Natural killer cell (primary cell): ENCODE data around the gene LRRN1. TPM values are rescaled to one million over a fixed set of nuclear protein-coding genes. Genes with fewer than 3 reads are reported as not detected.

Experiments
- ATAC-seq, 3 donors: fragments of 150-1000 bp in 2 of 3; fragments of 200-7000 bp in 1 of 3; cut with Tn5 transposase; 1 replicate in 1 of 3; 2 replicates in 2 of 3; pipeline ENCODE4 v1.10.0; 2021; ENCODE audit warnings: mild to moderate bottlenecking in 2 of 3, moderate library complexity in 2 of 3
- DNase-seq, 2 donors: peaks; one replicate each; pipeline versions ENCODE4 v3.0.0 to v3.0.0-alpha.2; 2013 to 2021; ENCODE audit warnings: mixed read lengths in 1 of 2
- H3K27ac ChIP-seq: one replicate; pipeline ENCODE4 v1.5.1; 2013; ENCODE audit warnings: mild to moderate bottlenecking, low read length
- H3K27me3 ChIP-seq: one replicate; pipeline ENCODE4 v1.6.1; 2013; ENCODE audit warnings: low read length; ENCODE audit not compliant: control insufficient read depth, insufficient read depth
- H3K36me3 ChIP-seq: one replicate; pipeline ENCODE4 v1.6.1; 2013; ENCODE audit warnings: low read length; ENCODE audit not compliant: control insufficient read depth, insufficient read depth
- H3K4me1 ChIP-seq: one replicate; pipeline ENCODE4 v1.6.1; 2013; ENCODE audit warnings: low read length; ENCODE audit not compliant: control insufficient read depth, insufficient read depth
- H3K4me3 ChIP-seq: one replicate; pipeline ENCODE4 v1.5.1; 2013; ENCODE audit warnings: low read length
- H3K9me3 ChIP-seq: one replicate; pipeline ENCODE4 v1.6.1; 2013; ENCODE audit warnings: low read length; ENCODE audit not compliant: control insufficient read depth, insufficient read depth
- H3K27ac Mint-ChIP-seq, 2 donors: one replicate each; pipeline ENCODE4 v1.8.0; 2022; ENCODE audit warnings: mild to moderate bottlenecking in 2 of 2, mixed read lengths in 2 of 2, moderate library complexity in 1 of 2
- H3K27me3 Mint-ChIP-seq, 2 donors: one replicate each; pipeline ENCODE4 v1.8.0; 2022; ENCODE audit warnings: low read depth in 2 of 2, mixed read lengths in 2 of 2
- H3K36me3 Mint-ChIP-seq: one replicate; pipeline ENCODE4 v1.8.0; 2022; ENCODE audit warnings: mixed read lengths
- H3K4me1 Mint-ChIP-seq, 2 donors: one replicate each; pipeline ENCODE4 v1.8.0; 2022; ENCODE audit warnings: mixed read lengths in 2 of 2
- H3K4me3 Mint-ChIP-seq: one replicate; pipeline ENCODE4 v1.8.0; 2022; ENCODE audit warnings: mild to moderate bottlenecking, moderate library complexity, mixed read lengths
- H3K9me3 Mint-ChIP-seq, 2 donors: one replicate each; pipeline ENCODE4 v1.8.0; 2022; ENCODE audit warnings: mixed read lengths in 2 of 2
- WGBS: methylation state at CpG from one replicate; pipeline ENCODE4 v1.1.7; 2013; ENCODE audit warnings: missing lambda C conversion rate; ENCODE audit not compliant: insufficient coverage; 5-methylcytosine and 5-hydroxymethylcytosine counted together
- intact Hi-C: fragments of 100-400 bp; cut with micrococcal nuclease; formaldehyde crosslinking; loops from one replicate; pipeline ENCODE4 v1.14.2; 2022
- total RNA-seq, 4 donors: library from RNA; stranded (reverse); fragments of 120-200 nt in 1 of 4; gene quantifications; one replicate each; pipeline versions ENCODE4 v1.2.3 to v1.2.4, GENCODE V29; 2013 to 2022
- TF ChIP-seq, protein P1 (sequence below): fragments of 200-600 bp; IDR thresholded peaks from one replicate; pipeline ENCODE4 v1.8.0; 2022; ENCODE audit warnings: antibody characterized with exemption

Gene LRRN1
- total RNA-seq, 3 donors from 2014 or later (not counting 1 experiment from before 2014, with no cell fraction given) = 0.85 to 1.6 (median 0.99) TPM

DNA sequence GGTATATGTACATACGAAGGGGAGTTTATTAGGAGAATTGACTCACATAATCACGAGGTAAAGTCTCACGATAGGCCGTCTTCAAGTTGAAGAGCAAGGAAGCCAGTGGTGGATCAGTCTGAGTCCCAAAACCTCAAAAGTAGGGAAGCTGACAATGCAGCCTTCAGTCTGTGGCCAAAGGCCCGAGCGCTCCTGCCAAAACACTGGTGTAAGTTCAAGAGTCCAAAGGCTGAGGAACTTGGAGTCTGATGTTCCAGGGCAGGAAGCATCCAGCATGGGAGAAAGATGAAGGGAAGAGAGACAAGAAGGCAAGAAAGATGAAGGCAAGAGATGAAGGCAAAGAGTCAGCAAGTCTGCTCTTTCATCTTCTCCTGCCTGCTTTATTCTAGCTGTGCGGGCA, 16.8 kb upstream of the LRRN1 start:
- Histone ChIP-seq H3K4me1 (no peaks in the 10 kb centered on the region), H3K36me3 (no peaks in the 10 kb centered on the region), H3K27ac (no peak overlapping the region), H3K27me3 (no peaks in the 10 kb centered on the region), H3K4me3 (no peak overlapping the region), H3K9me3 (no peaks in the 10 kb centered on the region)
- TF ChIP-seq, protein P1, sequence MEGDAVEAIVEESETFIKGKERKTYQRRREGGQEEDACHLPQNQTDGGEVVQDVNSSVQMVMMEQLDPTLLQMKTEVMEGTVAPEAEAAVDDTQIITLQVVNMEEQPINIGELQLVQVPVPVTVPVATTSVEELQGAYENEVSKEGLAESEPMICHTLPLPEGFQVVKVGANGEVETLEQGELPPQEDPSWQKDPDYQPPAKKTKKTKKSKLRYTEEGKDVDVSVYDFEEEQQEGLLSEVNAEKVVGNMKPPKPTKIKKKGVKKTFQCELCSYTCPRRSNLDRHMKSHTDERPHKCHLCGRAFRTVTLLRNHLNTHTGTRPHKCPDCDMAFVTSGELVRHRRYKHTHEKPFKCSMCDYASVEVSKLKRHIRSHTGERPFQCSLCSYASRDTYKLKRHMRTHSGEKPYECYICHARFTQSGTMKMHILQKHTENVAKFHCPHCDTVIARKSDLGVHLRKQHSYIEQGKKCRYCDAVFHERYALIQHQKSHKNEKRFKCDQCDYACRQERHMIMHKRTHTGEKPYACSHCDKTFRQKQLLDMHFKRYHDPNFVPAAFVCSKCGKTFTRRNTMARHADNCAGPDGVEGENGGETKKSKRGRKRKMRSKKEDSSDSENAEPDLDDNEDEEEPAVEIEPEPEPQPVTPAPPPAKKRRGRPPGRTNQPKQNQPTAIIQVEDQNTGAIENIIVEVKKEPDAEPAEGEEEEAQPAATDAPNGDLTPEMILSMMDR = no peak
- no peak for DNase-seq
- Mint-ChIP-seq H3K36me3 (no peaks in the 10 kb centered on the region), H3K27ac (no peak overlapping the region), H3K27me3 (peaks cover 6 to 8% of the 10 kb centered on the region in 2 donors), H3K4me1 (no peaks in the 10 kb centered on the region), H3K4me3 (no peak overlapping the region), H3K9me3 (no peaks in the 10 kb centered on the region)
- no peak for ATAC-seq
- 84% methylated on average over 7 of the region's 7 CpGs for WGBS
- intact Hi-C loops = no loop called here

DNA sequence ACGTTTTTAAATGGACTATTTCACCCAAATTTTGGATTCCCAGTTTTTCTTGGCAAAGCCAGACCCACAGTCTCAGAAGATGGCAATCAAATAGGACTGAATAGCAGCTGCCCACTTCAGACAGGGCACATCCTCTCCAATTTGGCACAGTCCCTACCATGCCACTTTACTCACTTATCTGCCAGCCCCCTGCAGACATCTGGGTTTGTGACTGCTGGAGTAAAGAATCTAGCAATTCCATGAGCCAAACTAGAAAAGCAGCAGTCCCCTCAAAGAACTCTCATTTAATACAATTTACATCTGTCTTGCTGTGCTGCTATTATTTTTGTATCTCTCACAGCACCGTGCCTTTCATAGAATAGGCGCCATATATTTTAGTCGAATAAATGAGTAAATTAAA, 16.0 kb upstream of the LRRN1 start:
- Histone ChIP-seq H3K36me3 (no peaks in the 10 kb centered on the region), H3K27ac (no peak overlapping the region), H3K4me3 (no peak overlapping the region), H3K4me1 (no peaks in the 10 kb centered on the region), H3K27me3 (no peaks in the 10 kb centered on the region), H3K9me3 (no peaks in the 10 kb centered on the region)
- no peak for ATAC-seq
- Mint-ChIP-seq H3K4me3 (no peak overlapping the region), H3K27ac (no peak overlapping the region), H3K36me3 (no peaks in the 10 kb centered on the region), H3K9me3 (no peaks in the 10 kb centered on the region), H3K27me3 (peaks cover 6 to 8% of the 10 kb centered on the region in 2 donors), H3K4me1 (no peaks in the 10 kb centered on the region)
- TF ChIP-seq, protein P1 = no peak
- intact Hi-C loops = no loop called here
- DNase-seq = no peak
- WGBS = 87% methylated on average over 4 of the region's 4 CpGs

DNA sequence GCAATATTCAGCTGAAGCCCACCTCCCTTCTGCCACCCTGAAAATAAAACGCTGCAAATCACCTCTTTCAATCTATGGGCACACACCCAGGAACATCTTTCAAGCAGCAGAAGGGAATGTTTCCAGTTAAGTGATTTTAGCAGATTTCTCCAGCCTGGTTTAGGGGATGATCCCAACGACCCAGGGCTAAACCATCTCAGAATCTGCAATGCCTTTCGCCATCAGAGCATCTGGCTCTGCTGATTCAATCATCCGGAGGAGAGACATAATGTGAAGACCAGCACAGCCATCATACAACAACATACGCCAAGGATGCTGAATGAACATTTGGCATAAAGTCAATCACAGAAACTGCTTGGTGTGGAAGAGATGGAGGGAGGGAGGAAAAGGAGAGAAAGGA, 15.5 kb upstream of the LRRN1 start:
- Histone ChIP-seq H3K4me1 (no peaks in the 10 kb centered on the region), H3K27me3 (no peaks in the 10 kb centered on the region), H3K9me3 (no peaks in the 10 kb centered on the region), H3K4me3 (no peak overlapping the region), H3K36me3 (no peaks in the 10 kb centered on the region), H3K27ac (no peak overlapping the region)
- DNase-seq (no peak), ATAC-seq (no peak)
- H3K27ac Mint-ChIP-seq = no peak overlapping the region
- no peaks in the 10 kb centered on the region for H3K9me3 Mint-ChIP-seq
- H3K36me3 Mint-ChIP-seq = no peaks in the 10 kb centered on the region
- peaks cover 6 to 8% of the 10 kb centered on the region in 2 donors for H3K27me3 Mint-ChIP-seq
- H3K4me3 Mint-ChIP-seq = no peak overlapping the region
- TF ChIP-seq, protein P1 = no peak
- intact Hi-C loops = no loop called here
- no peaks in the 10 kb centered on the region for H3K4me1 Mint-ChIP-seq
- WGBS = 77% methylated on average over 4 of the region's 5 CpGs

DNA sequence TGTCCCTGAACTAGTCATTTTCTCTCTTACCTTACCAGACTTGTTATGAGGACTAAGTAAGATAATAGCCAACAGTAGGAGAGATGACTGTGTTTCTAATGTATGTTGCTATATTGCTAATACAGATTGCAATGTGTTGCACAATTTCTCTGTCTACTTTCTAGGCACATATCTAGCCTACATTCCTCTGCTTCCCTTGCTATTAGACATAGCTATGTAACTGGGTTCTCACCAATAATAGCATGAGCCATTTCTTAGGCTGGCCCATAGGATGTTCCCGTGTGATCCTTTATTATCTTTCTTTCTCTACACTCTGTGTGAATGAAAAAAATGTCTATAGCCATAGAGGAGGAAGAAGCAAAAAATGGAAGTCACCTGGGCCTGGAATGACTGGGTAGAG, 6.8 kb upstream of the LRRN1 start:
- H3K4me1 Mint-ChIP-seq = no peaks in the 10 kb centered on the region
- intact Hi-C loops = no loop called here
- H3K36me3 ChIP-seq = no peaks in the 10 kb centered on the region
- no peaks in the 10 kb centered on the region for H3K9me3 ChIP-seq
- DNase-seq = no peak
- H3K27ac ChIP-seq = no peak overlapping the region
- no peak overlapping the region for H3K4me3 Mint-ChIP-seq
- no peaks in the 10 kb centered on the region for H3K36me3 Mint-ChIP-seq
- no peak for ATAC-seq
- WGBS = no CpG with 5 or more reads among the region's 1 CpG
- H3K27me3 Mint-ChIP-seq = peaks cover 5 to 13% of the 10 kb centered on the region in 2 donors
- H3K27me3 ChIP-seq = no peaks in the 10 kb centered on the region
- TF ChIP-seq, protein P1 = no peak
- no peak overlapping the region for H3K4me3 ChIP-seq
- H3K4me1 ChIP-seq = no peaks in the 10 kb centered on the region
- no peak overlapping the region for H3K27ac Mint-ChIP-seq
- no peaks in the 10 kb centered on the region for H3K9me3 Mint-ChIP-seq
